ENCODE measurements around the gene NLK. TPM values are rescaled to one million over a fixed set of nuclear protein-coding genes. Genes with fewer than 3 reads are reported as not detected.

NLK gene
- total and polyA plus RNA-seq, 2 donors: 18.8 to 23.5 TPM

- Histone ChIP-seq H3K27ac (ENCODE audit: low read depth in 1 of 2, low read length in 1 of 2) (no peak overlapping the region), H3K4me1 (ENCODE audit: control insufficient read depth in 2 of 2, insufficient read depth in 2 of 2, low read length in 2 of 2) (peaks cover 0 to 2% of the 10 kb centered on the region in 2 donors), H3K4me3 (ENCODE audit: low read length in 2 of 2) (no peak overlapping the region), H3K36me3 (ENCODE audit: control insufficient read depth in 2 of 2, insufficient read depth in 2 of 2, low read length in 1 of 2) (no peaks in the 10 kb centered on the region), H3K9me3 (ENCODE audit: control insufficient read depth in 2 of 2, insufficient read depth in 1 of 2, low read length in 1 of 2) (no peaks in the 10 kb centered on the region), H3K27me3 (ENCODE audit: control insufficient read depth in 2 of 2, insufficient read depth in 1 of 2, low read length in 1 of 2) (no peaks in the 10 kb centered on the region)
- DNase-seq (ENCODE audit: low read depth in 6 of 9, low spot score in 9 of 9): no peak
- WGBS: 93% methylated on average over 2 of the region's 2 CpGs
Observed at GRCh38 chr17:28055546-28056275, 13.2 kb downstream of the NLK start.

- peaks cover 0 to 2% of the 10 kb centered on the region in 2 donors for H3K4me1 ChIP-seq (ENCODE audit: control insufficient read depth in 2 of 2, insufficient read depth in 2 of 2, low read length in 2 of 2)
- no peaks in the 10 kb centered on the region for H3K27me3 ChIP-seq (ENCODE audit: control insufficient read depth in 2 of 2, insufficient read depth in 1 of 2, low read length in 1 of 2)
- H3K4me3 ChIP-seq (ENCODE audit: low read length in 2 of 2): no peak overlapping the region
- DNase-seq (ENCODE audit: low read depth in 6 of 9, low spot score in 9 of 9): no peak
- no peak overlapping the region for H3K27ac ChIP-seq (ENCODE audit: low read depth in 1 of 2, low read length in 1 of 2)
- H3K9me3 ChIP-seq (ENCODE audit: control insufficient read depth in 2 of 2, insufficient read depth in 1 of 2, low read length in 1 of 2): no peaks in the 10 kb centered on the region
- H3K36me3 ChIP-seq (ENCODE audit: control insufficient read depth in 2 of 2, insufficient read depth in 2 of 2, low read length in 1 of 2): no peaks in the 10 kb centered on the region
- 96% methylated on average over 3 of the region's 3 CpGs for WGBS
Observed at GRCh38 chr17:28056276-28056620, 13.8 kb downstream of the NLK start.

- WGBS: 81% methylated on average over 1 of the region's 1 CpG
- Histone ChIP-seq H3K4me1 (ENCODE audit: control insufficient read depth in 2 of 2, insufficient read depth in 2 of 2, low read length in 2 of 2) (peaks cover 0 to 2% of the 10 kb centered on the region in 2 donors), H3K27ac (ENCODE audit: low read depth in 1 of 2, low read length in 1 of 2) (no peak overlapping the region), H3K9me3 (ENCODE audit: control insufficient read depth in 2 of 2, insufficient read depth in 1 of 2, low read length in 1 of 2) (no peaks in the 10 kb centered on the region), H3K27me3 (ENCODE audit: control insufficient read depth in 2 of 2, insufficient read depth in 1 of 2, low read length in 1 of 2) (no peaks in the 10 kb centered on the region), H3K4me3 (ENCODE audit: low read length in 2 of 2) (no peak overlapping the region), H3K36me3 (ENCODE audit: control insufficient read depth in 2 of 2, insufficient read depth in 2 of 2, low read length in 1 of 2) (no peaks in the 10 kb centered on the region)
- DNase-seq (ENCODE audit: low read depth in 6 of 9, low spot score in 9 of 9): peak in 1 of 9 donors; percentile 41
Observed at GRCh38 chr17:28057731-28058246, 15.3 kb downstream of the NLK start.

GRCh38 chr17:28059675-28060074 lies 17.2 kb downstream of the NLK start:
- 94% methylated on average over 1 of the region's 1 CpG for WGBS
- Histone ChIP-seq H3K4me3 (ENCODE audit: low read length in 2 of 2) (no peak overlapping the region), H3K27me3 (ENCODE audit: control insufficient read depth in 2 of 2, insufficient read depth in 1 of 2, low read length in 1 of 2) (no peaks in the 10 kb centered on the region), H3K36me3 (ENCODE audit: control insufficient read depth in 2 of 2, insufficient read depth in 2 of 2, low read length in 1 of 2) (no peaks in the 10 kb centered on the region), H3K9me3 (ENCODE audit: control insufficient read depth in 2 of 2, insufficient read depth in 1 of 2, low read length in 1 of 2) (no peaks in the 10 kb centered on the region), H3K27ac (ENCODE audit: low read depth in 1 of 2, low read length in 1 of 2) (no peak overlapping the region), H3K4me1 (ENCODE audit: control insufficient read depth in 2 of 2, insufficient read depth in 2 of 2, low read length in 2 of 2) (peaks cover 0 to 2% of the 10 kb centered on the region in 2 donors)
- no peak for DNase-seq (ENCODE audit: low read depth in 6 of 9, low spot score in 9 of 9)

GRCh38 chr17:28065706-28066105 lies 23.2 kb downstream of the NLK start:
- 64% methylated on average over 2 of the region's 2 CpGs for whole genome bisulfite sequencing
- no peaks in the 10 kb centered on the region for H3K36me3 ChIP-seq (ENCODE audit: control insufficient read depth in 2 of 2, insufficient read depth in 2 of 2, low read length in 1 of 2)
- no peak overlapping the region for H3K4me3 ChIP-seq (ENCODE audit: low read length in 2 of 2)
- H3K9me3 ChIP-seq (ENCODE audit: control insufficient read depth in 2 of 2, insufficient read depth in 1 of 2, low read length in 1 of 2): no peaks in the 10 kb centered on the region
- H3K27me3 ChIP-seq (ENCODE audit: control insufficient read depth in 2 of 2, insufficient read depth in 1 of 2, low read length in 1 of 2): no peaks in the 10 kb centered on the region
- peaks cover 0 to 2% of the 10 kb centered on the region in 2 donors for H3K4me1 ChIP-seq (ENCODE audit: control insufficient read depth in 2 of 2, insufficient read depth in 2 of 2, low read length in 2 of 2)
- DNase-seq (ENCODE audit: low read depth in 6 of 9, low spot score in 9 of 9): no peak
- H3K27ac ChIP-seq (ENCODE audit: low read depth in 1 of 2, low read length in 1 of 2): no peak overlapping the region

DNA sequence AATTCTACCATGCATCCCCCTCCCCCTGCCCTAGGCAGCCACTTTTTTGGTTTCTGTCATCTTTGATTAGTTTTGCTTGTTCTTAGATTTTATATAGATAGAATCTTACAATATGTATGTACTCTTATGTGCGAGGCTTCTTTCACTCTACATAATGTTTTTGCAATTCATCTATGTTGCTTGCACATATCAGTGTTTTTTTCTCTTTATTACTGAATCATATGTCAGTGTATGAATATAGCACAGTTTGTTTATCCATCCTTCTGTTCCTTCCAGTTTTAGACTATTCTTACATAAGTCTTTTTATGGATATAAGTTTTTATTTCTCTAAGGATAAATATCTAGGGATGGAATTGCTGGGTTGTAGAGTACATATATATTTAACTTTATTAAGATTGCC lies 26.6 kb downstream of the NLK start:
- H3K4me1 ChIP-seq (ENCODE audit: control insufficient read depth in 2 of 2, insufficient read depth in 2 of 2, low read length in 2 of 2): peaks cover 0 to 5% of the 10 kb centered on the region in 2 donors
- H3K36me3 ChIP-seq (ENCODE audit: control insufficient read depth in 2 of 2, insufficient read depth in 2 of 2, low read length in 1 of 2): no peaks in the 10 kb centered on the region
- H3K9me3 ChIP-seq (ENCODE audit: control insufficient read depth in 2 of 2, insufficient read depth in 1 of 2, low read length in 1 of 2): no peaks in the 10 kb centered on the region
- DNase-seq (ENCODE audit: low read depth in 6 of 9, low spot score in 9 of 9): no peak
- 99% methylated on average over 1 of the region's 1 CpG for WGBS
- no peak overlapping the region for H3K27ac ChIP-seq (ENCODE audit: low read depth in 1 of 2, low read length in 1 of 2)
- no peak overlapping the region for H3K4me3 ChIP-seq (ENCODE audit: low read length in 2 of 2)
- H3K27me3 ChIP-seq (ENCODE audit: control insufficient read depth in 2 of 2, insufficient read depth in 1 of 2, low read length in 1 of 2): no peaks in the 10 kb centered on the region

- WGBS: 100% methylated on average over 1 of the region's 1 CpG
- Histone ChIP-seq H3K27me3 (ENCODE audit: control insufficient read depth in 2 of 2, insufficient read depth in 1 of 2, low read length in 1 of 2) (no peaks in the 10 kb centered on the region), H3K4me1 (ENCODE audit: control insufficient read depth in 2 of 2, insufficient read depth in 2 of 2, low read length in 2 of 2) (peaks cover 0 to 3% of the 10 kb centered on the region in 2 donors), H3K36me3 (ENCODE audit: control insufficient read depth in 2 of 2, insufficient read depth in 2 of 2, low read length in 1 of 2) (no peaks in the 10 kb centered on the region), H3K4me3 (ENCODE audit: low read length in 2 of 2) (no peak overlapping the region), H3K9me3 (ENCODE audit: control insufficient read depth in 2 of 2, insufficient read depth in 1 of 2, low read length in 1 of 2) (no peaks in the 10 kb centered on the region), H3K27ac (ENCODE audit: low read depth in 1 of 2, low read length in 1 of 2) (no peak overlapping the region)
- no peak for DNase-seq (ENCODE audit: low read depth in 6 of 9, low spot score in 9 of 9)
Observed at GRCh38 chr17:28071179-28071578, 28.7 kb downstream of the NLK start.

- peak in 5 of 9 donors; percentile 8 to 62 (median 18) for DNase-seq (ENCODE audit: low read depth in 6 of 9, low spot score in 9 of 9)
- Histone ChIP-seq H3K27me3 (ENCODE audit: control insufficient read depth in 2 of 2, insufficient read depth in 1 of 2, low read length in 1 of 2) (no peaks in the 10 kb centered on the region), H3K36me3 (ENCODE audit: control insufficient read depth in 2 of 2, insufficient read depth in 2 of 2, low read length in 1 of 2) (no peaks in the 10 kb centered on the region), H3K9me3 (ENCODE audit: control insufficient read depth in 2 of 2, insufficient read depth in 1 of 2, low read length in 1 of 2) (no peaks in the 10 kb centered on the region), H3K4me3 (ENCODE audit: low read length in 2 of 2) (no peak overlapping the region), H3K4me1 (ENCODE audit: control insufficient read depth in 2 of 2, insufficient read depth in 2 of 2, low read length in 2 of 2) (peaks cover 0 to 3% of the 10 kb centered on the region in 2 donors), H3K27ac (ENCODE audit: low read depth in 1 of 2, low read length in 1 of 2) (peak overlapping the region in 1 of 2 donors; percentile 5)
- 85% methylated on average over 6 of the region's 6 CpGs for WGBS
Observed at GRCh38 chr17:28071891-28072606, 29.6 kb downstream of the NLK start.

DNA sequence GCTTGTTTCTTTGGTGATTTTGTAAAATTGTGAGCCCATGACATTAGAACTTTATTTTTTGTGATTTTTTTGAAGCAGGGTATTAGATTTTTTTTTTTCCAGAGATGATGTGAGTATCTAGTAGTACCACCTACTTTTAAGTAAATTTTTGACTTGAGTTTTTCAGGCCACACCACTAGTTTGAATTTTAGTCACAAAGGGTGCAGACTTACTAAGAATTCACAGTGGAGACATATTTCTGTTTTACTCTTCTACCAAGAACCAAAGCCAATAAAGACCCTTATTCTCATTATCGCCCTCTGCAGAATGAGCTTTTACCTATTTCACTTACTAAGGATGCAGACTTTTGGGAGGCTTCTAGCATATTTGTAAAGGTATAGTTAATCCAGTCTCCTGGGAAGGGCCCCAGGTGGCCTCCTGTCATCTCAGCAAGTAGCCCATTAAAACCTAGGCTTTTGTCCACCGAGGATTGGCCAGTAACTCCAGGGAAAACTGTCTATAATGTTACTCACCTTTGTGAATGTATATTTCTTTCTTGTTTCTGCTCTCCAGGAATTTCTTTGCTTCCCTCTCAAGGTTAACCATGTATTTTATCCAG lies 30.6 kb downstream of the NLK start:
- Histone ChIP-seq H3K27me3 (ENCODE audit: control insufficient read depth in 2 of 2, insufficient read depth in 1 of 2, low read length in 1 of 2) (no peaks in the 10 kb centered on the region), H3K27ac (ENCODE audit: low read depth in 1 of 2, low read length in 1 of 2) (no peak overlapping the region), H3K36me3 (ENCODE audit: control insufficient read depth in 2 of 2, insufficient read depth in 2 of 2, low read length in 1 of 2) (no peaks in the 10 kb centered on the region), H3K9me3 (ENCODE audit: control insufficient read depth in 2 of 2, insufficient read depth in 1 of 2, low read length in 1 of 2) (no peaks in the 10 kb centered on the region), H3K4me3 (ENCODE audit: low read length in 2 of 2) (no peak overlapping the region), H3K4me1 (ENCODE audit: control insufficient read depth in 2 of 2, insufficient read depth in 2 of 2, low read length in 2 of 2) (peaks cover 0 to 3% of the 10 kb centered on the region in 2 donors)
- no peak for DNase-seq (ENCODE audit: low read depth in 6 of 9, low spot score in 9 of 9)
- WGBS: 92% methylated on average over 2 of the region's 2 CpGs

All from thymus (tissue), 11 donors.